Stomach (tissue), 4 donors: ENCODE data around the gene ZNF525.

Experiments used
- CTCF ChIP-seq, 7 experiments: fragments of 450-650 bp in 4 of 7; fragments of 200-600 bp in 3 of 7; sonication (generic) in 3 of 7; IDR thresholded peaks; one replicate each; pipeline ENCODE4 v1.5.1; 2016 to 2019; ENCODE audit warnings: antibody characterized with exemption in 7 of 7, control low read depth in 2 of 7, mild to moderate bottlenecking in 1 of 7
- EP300 ChIP-seq: sonication (generic); formaldehyde crosslinking; IDR thresholded peaks from one replicate; pipeline ENCODE4 v1.6.1; 2017; ENCODE audit warnings: antibody characterized with exemption
- POLR2A ChIP-seq, 4 donors: fragments of 450-650 bp; IDR thresholded peaks; one replicate each; pipeline ENCODE4 v1.6.1; 2016; ENCODE audit warnings: antibody characterized with exemption in 4 of 4, control low read depth in 2 of 4, mild to moderate bottlenecking in 1 of 4, moderate library complexity in 1 of 4
- POLR2AphosphoS5 ChIP-seq, 3 donors: sonication (generic); formaldehyde crosslinking; IDR thresholded peaks; one replicate each; pipeline ENCODE4 v1.6.1; 2016; ENCODE audit warnings: antibody characterized with exemption in 3 of 3

- TF ChIP-seq CTCF (IDR thresholded peaks at IDR 0.05) (no peak), EP300 (no peak), POLR2AphosphoS5 (IDR thresholded peaks at IDR 0.05) (no peak), POLR2A (IDR thresholded peaks at IDR 0.05) (no peak)
These were observed 31.0 kb downstream of the ZNF525 start for GRCh38 chr19:53396525-53396868.
